ENCODE measurements around the gene USF2. TPM values are rescaled to one million over a fixed set of nuclear protein-coding genes. Genes with fewer than 3 reads are reported as not detected.
A peak's percentile ranks its signal among the peaks of the same experiment; 100 is the strongest.

The USF2 gene
- total RNA-seq, 4 donors from 2014 or later = 75.1 to 137 (median 93.0) TPM

DNA sequence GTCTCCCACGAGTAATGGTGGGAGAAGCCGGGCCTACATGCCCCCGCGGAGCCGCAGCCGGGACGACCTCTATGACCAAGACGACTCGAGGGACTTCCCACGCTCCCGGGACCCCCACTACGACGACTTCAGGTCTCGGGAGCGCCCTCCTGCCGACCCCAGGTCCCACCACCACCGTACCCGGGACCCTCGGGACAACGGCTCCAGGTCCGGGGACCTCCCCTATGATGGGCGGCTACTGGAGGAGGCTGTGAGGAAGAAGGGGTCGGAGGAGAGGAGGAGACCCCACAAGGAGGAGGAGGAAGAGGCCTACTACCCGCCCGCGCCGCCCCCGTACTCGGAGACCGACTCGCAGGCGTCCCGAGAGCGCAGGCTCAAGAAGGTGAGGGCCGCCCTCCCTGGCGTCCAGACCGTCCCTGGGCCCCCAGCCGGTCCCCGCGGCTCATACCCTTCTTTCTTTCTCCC is 1.4 kb upstream of the USF2 start:
- Histone ChIP-seq H3K9me3 (no peaks in the 10 kb centered on the region), H3K36me3 (peaks cover 0 to 25% of the 10 kb centered on the region in 2 donors), H3K4me3 (peak overlapping the region; percentile 71 to 94), H3K27ac (peak overlapping the region; percentile 79 to 96 (median 92)), H3K4me1 (peaks cover 0 to 52% (median 35%) of the 10 kb centered on the region in 3 donors), H3K27me3 (no peaks in the 10 kb centered on the region)
- WGBS, 2 donors (ENCODE audit: low coverage in 1 of 2) = 1% methylated on average over 14 of the region's 40 CpGs; no CpG with 5 or more reads in 1 of the 2 donors
- TF ChIP-seq EP300 (IDR thresholded peaks at IDR 0.05) = no peak
- TF ChIP-seq POLR2AphosphoS5 (IDR thresholded peaks at IDR 0.05) = peak; percentile 15
- TF ChIP-seq, protein P1, sequence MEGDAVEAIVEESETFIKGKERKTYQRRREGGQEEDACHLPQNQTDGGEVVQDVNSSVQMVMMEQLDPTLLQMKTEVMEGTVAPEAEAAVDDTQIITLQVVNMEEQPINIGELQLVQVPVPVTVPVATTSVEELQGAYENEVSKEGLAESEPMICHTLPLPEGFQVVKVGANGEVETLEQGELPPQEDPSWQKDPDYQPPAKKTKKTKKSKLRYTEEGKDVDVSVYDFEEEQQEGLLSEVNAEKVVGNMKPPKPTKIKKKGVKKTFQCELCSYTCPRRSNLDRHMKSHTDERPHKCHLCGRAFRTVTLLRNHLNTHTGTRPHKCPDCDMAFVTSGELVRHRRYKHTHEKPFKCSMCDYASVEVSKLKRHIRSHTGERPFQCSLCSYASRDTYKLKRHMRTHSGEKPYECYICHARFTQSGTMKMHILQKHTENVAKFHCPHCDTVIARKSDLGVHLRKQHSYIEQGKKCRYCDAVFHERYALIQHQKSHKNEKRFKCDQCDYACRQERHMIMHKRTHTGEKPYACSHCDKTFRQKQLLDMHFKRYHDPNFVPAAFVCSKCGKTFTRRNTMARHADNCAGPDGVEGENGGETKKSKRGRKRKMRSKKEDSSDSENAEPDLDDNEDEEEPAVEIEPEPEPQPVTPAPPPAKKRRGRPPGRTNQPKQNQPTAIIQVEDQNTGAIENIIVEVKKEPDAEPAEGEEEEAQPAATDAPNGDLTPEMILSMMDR (IDR thresholded peaks at IDR 0.05) = no peak
- no peak for TF ChIP-seq POLR2A (IDR thresholded peaks at IDR 0.05)
- peak; percentile 14 for ATAC-seq

DNA sequence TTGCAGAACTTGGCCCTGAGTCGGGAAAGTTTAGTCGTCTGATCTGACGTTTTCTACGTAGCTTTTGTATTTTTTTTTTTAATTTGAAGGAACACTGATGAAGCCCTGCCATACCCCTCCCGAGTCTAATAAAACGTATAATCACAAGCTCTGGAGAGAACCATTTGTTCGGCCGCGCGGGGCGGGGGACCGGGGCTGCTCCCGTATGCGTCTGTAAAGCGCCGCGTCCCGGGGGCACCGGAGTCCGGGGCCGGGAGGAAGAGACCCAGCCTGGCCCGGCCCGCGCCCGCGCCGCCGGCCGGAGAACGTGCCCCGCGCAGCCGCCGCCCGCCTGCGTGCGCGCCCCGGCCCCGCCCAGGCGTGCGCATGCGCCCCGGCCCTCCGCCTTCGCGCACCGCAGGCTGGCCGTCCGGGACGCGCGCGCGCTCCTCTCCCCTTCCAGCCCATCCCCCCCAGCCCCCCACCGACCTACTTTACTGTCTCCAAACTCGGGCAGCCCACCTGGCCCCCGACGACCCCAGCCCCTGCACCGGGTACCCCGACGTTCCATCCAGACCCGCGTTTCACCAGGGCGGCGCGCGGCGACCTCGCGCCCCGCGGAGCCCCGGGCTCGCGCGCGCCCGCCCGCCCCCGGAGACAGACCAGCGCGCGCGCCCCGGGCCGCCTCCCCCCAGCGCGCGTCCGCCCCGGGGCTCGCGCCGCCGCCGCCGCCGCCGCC is 785 bp upstream of the USF2 start:
- Histone ChIP-seq H3K27me3 (no peaks in the 10 kb centered on the region), H3K27ac (peak overlapping the region; percentile 79 to 96 (median 92)), H3K4me3 (peak overlapping the region; percentile 71 to 94), H3K9me3 (no peaks in the 10 kb centered on the region), H3K36me3 (peaks cover 0 to 31% of the 10 kb centered on the region in 2 donors), H3K4me1 (peaks cover 0 to 58% (median 35%) of the 10 kb centered on the region in 3 donors)
- TF ChIP-seq, protein P1 (IDR thresholded peaks at IDR 0.05) = no peak
- TF ChIP-seq POLR2A (IDR thresholded peaks at IDR 0.05) = peak; percentile 85 to 88
- peak; percentile 67 for TF ChIP-seq POLR2AphosphoS5 (IDR thresholded peaks at IDR 0.05)
- peak; percentile 83 for ATAC-seq
- 0 to 2% methylated on average over 2 to 16 of the region's 100 CpGs for WGBS, 2 donors (ENCODE audit: low coverage in 1 of 2)

DNA sequence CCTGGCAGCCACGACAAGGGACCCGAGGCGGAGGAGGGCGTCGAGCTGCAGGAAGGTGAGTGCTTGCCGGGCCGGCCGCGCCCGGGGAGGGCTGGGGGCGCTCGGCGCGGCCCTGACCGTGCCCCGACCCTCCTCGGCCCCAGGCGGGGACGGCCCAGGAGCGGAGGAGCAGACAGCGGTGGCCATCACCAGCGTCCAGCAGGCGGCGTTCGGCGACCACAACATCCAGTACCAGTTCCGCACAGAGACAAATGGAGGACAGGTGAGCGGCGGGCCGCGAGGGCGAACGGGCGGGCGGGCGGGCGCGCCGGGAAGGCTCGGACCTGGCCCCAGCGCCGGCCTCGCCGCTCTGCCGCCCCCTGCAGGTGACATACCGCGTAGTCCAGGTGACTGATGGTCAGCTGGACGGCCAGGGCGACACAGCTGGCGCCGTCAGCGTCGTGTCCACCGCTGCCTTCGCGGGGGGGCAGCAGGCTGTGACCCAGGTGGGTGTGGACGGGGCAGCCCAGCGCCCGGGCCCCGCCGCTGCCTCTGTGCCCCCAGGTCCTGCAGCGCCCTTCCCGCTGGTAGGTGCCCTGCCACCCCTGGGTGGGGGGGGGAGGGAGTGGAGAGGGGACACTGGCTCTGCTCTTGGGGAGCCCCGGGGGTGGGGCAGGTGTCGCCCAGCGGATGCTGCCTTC is 816 bp downstream of the USF2 start:
- WGBS, 2 donors (ENCODE audit: low coverage in 1 of 2) = no CpG with 5 or more reads among the region's 66 CpGs
- TF ChIP-seq EP300 (IDR thresholded peaks at IDR 0.05) = no peak
- TF ChIP-seq POLR2A (IDR thresholded peaks at IDR 0.05) = no peak
- TF ChIP-seq, protein P1 (IDR thresholded peaks at IDR 0.05) = peak in 3 of 4 experiments; percentile 62 to 90 (median 77)
- TF ChIP-seq POLR2AphosphoS5 (IDR thresholded peaks at IDR 0.05) = no peak
- peak overlapping the region; percentile 71 to 87 for H3K4me3 ChIP-seq
- H3K27ac ChIP-seq = peak overlapping the region; percentile 84 to 96 (median 92)
- no peaks in the 10 kb centered on the region for H3K9me3 ChIP-seq
- peak; percentile 70 for ATAC-seq
- H3K4me1 ChIP-seq = peaks cover 0 to 55% (median 33%) of the 10 kb centered on the region in 3 donors
- H3K36me3 ChIP-seq = peaks cover 0 to 47% of the 10 kb centered on the region in 2 donors
- no peaks in the 10 kb centered on the region for H3K27me3 ChIP-seq

DNA sequence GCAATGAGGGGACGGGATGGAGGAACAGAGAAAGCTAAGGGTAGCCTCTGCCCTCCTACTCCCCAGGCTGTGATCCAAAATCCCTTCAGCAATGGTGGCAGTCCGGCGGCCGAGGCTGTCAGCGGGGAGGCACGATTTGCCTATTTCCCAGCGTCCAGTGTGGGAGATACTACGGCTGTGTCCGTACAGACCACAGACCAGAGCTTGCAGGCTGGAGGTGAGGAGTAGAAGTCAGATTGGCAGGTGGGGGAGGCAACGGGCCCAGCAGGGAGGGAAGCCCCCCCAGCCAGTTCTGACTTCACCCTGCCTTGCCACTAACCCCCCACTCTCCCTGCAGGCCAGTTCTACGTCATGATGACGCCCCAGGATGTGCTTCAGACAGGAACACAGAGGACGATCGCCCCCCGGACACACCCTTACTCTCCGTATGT is 1.6 kb downstream of the USF2 start:
- TF ChIP-seq, protein P1 (IDR thresholded peaks at IDR 0.05) = no peak
- TF ChIP-seq EP300 (IDR thresholded peaks at IDR 0.05) (no peak), POLR2AphosphoS5 (IDR thresholded peaks at IDR 0.05) (no peak), POLR2A (IDR thresholded peaks at IDR 0.05) (no peak)
- WGBS, 2 donors (ENCODE audit: low coverage in 1 of 2) = 78 to 80% methylated on average over 1 to 7 of the region's 16 CpGs
- Histone ChIP-seq H3K36me3 (peaks cover 0 to 55% of the 10 kb centered on the region in 2 donors), H3K27me3 (no peaks in the 10 kb centered on the region), H3K4me1 (peaks cover 0 to 47% (median 25%) of the 10 kb centered on the region in 3 donors), H3K9me3 (no peaks in the 10 kb centered on the region), H3K4me3 (peak overlapping the region in 1 of 2 donors; percentile 71), H3K27ac (peak overlapping the region in 1 of 4 donors; percentile 93)
- no peak for ATAC-seq

All from gastroesophageal sphincter (tissue), 4 donors.